ENCODE data around the gene CNTF. TPM values are rescaled to one million over a fixed set of nuclear protein-coding genes. Genes with fewer than 3 reads are reported as not detected.

The CNTF gene
- total RNA-seq, 4 donors from 2014 or later = 1.2 to 2.4 (median 1.6) TPM

GRCh38 chr11:58621586-58622262 is 741 bp upstream of the CNTF start:
- TF ChIP-seq CTCF (IDR thresholded peaks at IDR 0.05) (no peak), POLR2A (IDR thresholded peaks at IDR 0.05) (no peak), POLR2AphosphoS5 (IDR thresholded peaks at IDR 0.05) (no peak)
- Histone ChIP-seq H3K27me3 (no peaks in the 10 kb centered on the region), H3K4me3 (no peak overlapping the region), H3K4me1 (peaks cover 3 to 26% (median 6%) of the 10 kb centered on the region in 3 donors), H3K27ac (peak overlapping the region in 2 of 4 donors; percentile 16 to 36), H3K9me3 (no peaks in the 10 kb centered on the region), H3K36me3 (peaks cover 6 to 75% of the 10 kb centered on the region in 2 donors)
- WGBS, 2 donors (ENCODE audit: low coverage in 1 of 2) = 61 to 72% methylated on average over 4 of the region's 4 CpGs
- no peak for ATAC-seq

GRCh38 chr11:58625086-58625485 is 2.6 kb downstream of the CNTF start:
- Histone ChIP-seq H3K4me1 (peaks cover 9 to 49% (median 13%) of the 10 kb centered on the region in 3 donors), H3K27me3 (no peaks in the 10 kb centered on the region), H3K27ac (no peak overlapping the region), H3K36me3 (peaks cover 0 to 42% of the 10 kb centered on the region in 2 donors), H3K4me3 (no peak overlapping the region), H3K9me3 (no peaks in the 10 kb centered on the region)
- no peak for TF ChIP-seq POLR2A (IDR thresholded peaks at IDR 0.05)
- no peak for TF ChIP-seq POLR2AphosphoS5 (IDR thresholded peaks at IDR 0.05)
- no peak for TF ChIP-seq CTCF (IDR thresholded peaks at IDR 0.05)
- TF ChIP-seq EP300 (IDR thresholded peaks at IDR 0.05) = no peak
- no peak for ATAC-seq
- WGBS, 2 donors (ENCODE audit: low coverage in 1 of 2) = 95 to 100% methylated on average over 1 to 4 of the region's 4 CpGs

- 91 to 95% methylated on average over 3 of the region's 4 CpGs for WGBS, 2 donors (ENCODE audit: low coverage in 1 of 2)
- H3K4me3 ChIP-seq = no peak overlapping the region
- TF ChIP-seq CTCF (IDR thresholded peaks at IDR 0.05) = no peak
- TF ChIP-seq POLR2A (IDR thresholded peaks at IDR 0.05) = no peak
- TF ChIP-seq EP300 (IDR thresholded peaks at IDR 0.05) = no peak
- TF ChIP-seq POLR2AphosphoS5 (IDR thresholded peaks at IDR 0.05) = no peak
- no peaks in the 10 kb centered on the region for H3K27me3 ChIP-seq
- H3K36me3 ChIP-seq = peaks cover 0 to 33% of the 10 kb centered on the region in 2 donors
- peaks cover 9 to 49% (median 13%) of the 10 kb centered on the region in 3 donors for H3K4me1 ChIP-seq
- no peak overlapping the region for H3K27ac ChIP-seq
- no peaks in the 10 kb centered on the region for H3K9me3 ChIP-seq
- no peak for ATAC-seq
Measured at GRCh38 chr11:58625826-58626460, 3.5 kb downstream of the CNTF start.

GRCh38 chr11:58626934-58627483 is 4.5 kb downstream of the CNTF start:
- no peaks in the 10 kb centered on the region for H3K9me3 ChIP-seq
- H3K27ac ChIP-seq = peak overlapping the region; percentile 39 to 74 (median 62)
- H3K4me3 ChIP-seq = no peak overlapping the region
- H3K4me1 ChIP-seq = peaks cover 9 to 42% (median 13%) of the 10 kb centered on the region in 3 donors
- TF ChIP-seq POLR2A (IDR thresholded peaks at IDR 0.05) (no peak), POLR2AphosphoS5 (IDR thresholded peaks at IDR 0.05) (no peak), EP300 (IDR thresholded peaks at IDR 0.05) (no peak), CTCF (IDR thresholded peaks at IDR 0.05) (no peak)
- 74 to 78% methylated on average over 4 of the region's 4 CpGs for WGBS, 2 donors (ENCODE audit: low coverage in 1 of 2)
- ATAC-seq = no peak
- no peaks in the 10 kb centered on the region for H3K27me3 ChIP-seq
- H3K36me3 ChIP-seq = peaks cover 0 to 33% of the 10 kb centered on the region in 2 donors

All from gastroesophageal sphincter (tissue), 4 donors.